Measurements from ENCODE around the gene GSTM4.

Gene GSTM4

GRCh38 chr1:109655615-109656519 lies at the start of gene GSTM4:
Gene GSTM4, plus strand, starts transcription at chr1:109656099. Its CDS starts 291 bp downstream, at chr1:109656390.
- TF ChIP-seq CTCF (IDR thresholded peaks at IDR 0.05; ENCODE audit: extremely low read depth, missing control alignments), result no peak
- peak; percentile 91 for DNase-seq (ENCODE audit: low spot score)

- TF ChIP-seq CTCF (IDR thresholded peaks at IDR 0.05; ENCODE audit: extremely low read depth, missing control alignments), result no peak
- DNase-seq (ENCODE audit: low spot score), result no peak
These were observed 46.0 kb upstream of the GSTM4 start for GRCh38 chr1:109609881-109610280.

GRCh38 chr1:109610609-109611307 lies 45.1 kb upstream of the GSTM4 start:
- no peak for TF ChIP-seq CTCF (IDR thresholded peaks at IDR 0.05; ENCODE audit: extremely low read depth, missing control alignments)
- no peak for DNase-seq (ENCODE audit: low spot score)

GRCh38 chr1:109611308-109611990 lies 44.5 kb upstream of the GSTM4 start:
- no peak for DNase-seq (ENCODE audit: low spot score)
- no peak for TF ChIP-seq CTCF (IDR thresholded peaks at IDR 0.05; ENCODE audit: extremely low read depth, missing control alignments)

- DNase-seq (ENCODE audit: low spot score), result no peak
- no peak for TF ChIP-seq CTCF (IDR thresholded peaks at IDR 0.05; ENCODE audit: extremely low read depth, missing control alignments)
These were observed 42.3 kb upstream of the GSTM4 start for GRCh38 chr1:109613361-109614147.

- DNase-seq (ENCODE audit: low spot score), result peak; percentile 32
- TF ChIP-seq CTCF (IDR thresholded peaks at IDR 0.05; ENCODE audit: extremely low read depth, missing control alignments), result no peak
These were observed 40.0 kb upstream of the GSTM4 start for GRCh38 chr1:109615879-109616278.

All from GM20000 (cell line).